ENCODE data around the gene PTPA. TPM values are rescaled to one million over a fixed set of nuclear protein-coding genes. Genes with fewer than 3 reads are reported as not detected.

The PTPA gene
- total and polyA plus RNA-seq, 2 of the 4 experiments (the other 2 are of a cell fraction): 124 to 149 TPM

DNA sequence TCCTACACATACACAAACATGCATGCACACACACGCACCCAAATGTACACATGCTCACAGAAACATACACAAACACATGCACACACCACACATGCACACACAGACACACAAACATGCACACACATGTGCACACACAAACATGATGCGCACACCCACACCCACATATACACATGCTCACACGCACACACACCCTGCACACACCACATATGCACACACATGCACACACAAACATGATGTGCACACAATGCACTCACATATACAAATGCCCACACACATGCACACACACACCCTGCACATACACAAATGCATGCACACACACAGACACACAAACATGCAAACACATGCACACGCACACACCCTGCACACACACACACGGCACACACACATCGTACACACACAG is 74.2 kb downstream of the PTPA start:
- H4K8ac ChIP-seq (ENCODE audit: low read depth in 2 of 2, low read length in 2 of 2): no peak overlapping the region
- H3K4me3 ChIP-seq (ENCODE audit: insufficient read depth, low read depth, low read length): no peak overlapping the region
- POLR2A ChIA-PET (ENCODE audit: unreplicated experiment): no interaction called here
- no peak overlapping the region; the same call in 1 of the 2 replicates for H3K4ac ChIP-seq (ENCODE audit: low read depth, low read length)
- WGBS, 2 experiments (ENCODE audit: extremely low coverage in 2 of 2, insufficient read length in 1 of 2): 94% methylated on average over 2 of the region's 6 CpGs; no CpG with 5 or more reads in 1 of the 2 experiments
- H3K9me3 ChIP-seq (ENCODE audit: control insufficient read depth, insufficient read depth, low read length): peaks cover 3% of the 10 kb centered on the region; the same call in 1 of the 2 replicates
- H3K56ac ChIP-seq (ENCODE audit: extremely low read depth, insufficient read depth, low read length): no peak overlapping the region
- no peak overlapping the region for H2BK120ac ChIP-seq (ENCODE audit: low read depth, low read length)
- dilution Hi-C loops (cut with HindIII; ENCODE audit: low sequenced_read_pairs, unreplicated experiment): no loop called here
- H2AK5ac ChIP-seq (ENCODE audit: low read depth, low read length): peak overlapping the region; percentile 37; the same call in 1 of the 2 replicates
- no peak overlapping the region for H2BK20ac ChIP-seq (ENCODE audit: low read depth, low read length)
- H3K9me1 ChIP-seq (ENCODE audit: insufficient read depth, low read length): peaks cover 6% of the 10 kb centered on the region
- H3K36me3 ChIP-seq (ENCODE audit: control insufficient read depth, insufficient read depth, low read length): no peaks in the 10 kb centered on the region
- no TSS peak for BruUV-seq (replicated peaks)
- H4K5ac ChIP-seq (ENCODE audit: low read depth, low read length): no peak overlapping the region
- H4K20me1 ChIP-seq (ENCODE audit: insufficient read depth, low read length): no peaks in the 10 kb centered on the region
- no peak overlapping the region for H2BK15ac ChIP-seq (ENCODE audit: low read depth, low read length)
- in situ Hi-C loops (cut with MboI; ENCODE audit: low sequenced_read_pairs): no loop called here
- CTCF ChIA-PET: no interaction called here
- no peak overlapping the region for H3K27ac ChIP-seq (ENCODE audit: insufficient read depth, low read length)
- TF ChIP-seq RFX5 (IDR thresholded peaks at IDR 0.05; ENCODE audit: low read depth, low read length): no peak
- TF ChIP-seq RAD21 (IDR thresholded peaks at IDR 0.05; ENCODE audit: low read length): no peak
- TF ChIP-seq NFE2L2 (IDR thresholded peaks at IDR 0.05; ENCODE audit: low read depth, low read length): no peak
- no peak for TF ChIP-seq RCOR1 (IDR thresholded peaks at IDR 0.05; ENCODE audit: insufficient replicate concordance, low read length)
- no peak for TF ChIP-seq CHD1 (IDR thresholded peaks at IDR 0.05; ENCODE audit: low read depth, low read length)
- no peak for TF ChIP-seq CTCF (conservative IDR thresholded peaks at IDR 0.05; ENCODE audit: low read depth, low read length)
- TF ChIP-seq USF2 (IDR thresholded peaks at IDR 0.05; ENCODE audit: low read depth, low read length): no peak
- no peak for TF ChIP-seq MXI1 (IDR thresholded peaks at IDR 0.05; ENCODE audit: borderline replicate concordance, low read depth, low read length)
- TF ChIP-seq FOS (IDR thresholded peaks at IDR 0.05; ENCODE audit: low read depth, low read length): no peak
- no peak for TF ChIP-seq ELK1 (IDR thresholded peaks at IDR 0.05; ENCODE audit: borderline replicate concordance, low read depth, low read length)
- no peak for TF ChIP-seq CEBPB (IDR thresholded peaks at IDR 0.05; ENCODE audit: low read depth, low read length)
- no peak for TF ChIP-seq POLR2A (IDR thresholded peaks at IDR 0.05; ENCODE audit: low read depth, low read length)
- no peak for TF ChIP-seq MAZ (IDR thresholded peaks at IDR 0.05; ENCODE audit: borderline replicate concordance, low read depth, low read length)
- TF ChIP-seq MAFK (IDR thresholded peaks at IDR 0.05; ENCODE audit: low read depth, low read length): no peak
- TF ChIP-seq BHLHE40 (IDR thresholded peaks at IDR 0.05; ENCODE audit: low read depth, low read length): no peak
- TF ChIP-seq SMC3 (IDR thresholded peaks at IDR 0.05; ENCODE audit: low read depth, low read length): no peak
- no peak overlapping the region for H3K14ac ChIP-seq (replicated peaks; ENCODE audit: low read depth, low read length)
- peak overlapping the region; percentile 4 for H2BK5ac ChIP-seq (ENCODE audit: low read depth, low read length, poor library complexity, severe bottlenecking)
- H3K79me1 ChIP-seq (ENCODE audit: low read depth in 1 of 2, low read length in 2 of 2): no peaks in the 10 kb centered on the region
- ATAC-seq (ENCODE audit: low read depth) (no peak), DNase-seq (no peak)
- 0 out of 2 replicates have a peak overlapping the region, but pooled peaks have one; percentile 16 for H3K23ac ChIP-seq (ENCODE audit: low read depth, low read length)
- intact Hi-C loops (cut with micrococcal nuclease): no loop called here
- H2AK9ac ChIP-seq (replicated peaks; ENCODE audit: low read depth, low read length, poor library complexity): no peak overlapping the region
- no peak overlapping the region for H4K91ac ChIP-seq (ENCODE audit: insufficient read depth, low read depth, low read length)
- no peak overlapping the region for H3K18ac ChIP-seq (ENCODE audit: low read depth, low read length)
- no peaks in the 10 kb centered on the region for H3K4me1 ChIP-seq (ENCODE audit: control insufficient read depth, insufficient read depth, low read length)
- peak overlapping the region; percentile 64 for H2AFZ ChIP-seq (replicated peaks; ENCODE audit: low read length, poor library complexity)
- no peak overlapping the region for H3K4me2 ChIP-seq (ENCODE audit: low read depth, low read length)
- H3K9ac ChIP-seq (ENCODE audit: low read depth, low read length): no peak overlapping the region
- H3K27me3 ChIP-seq (ENCODE audit: control insufficient read depth, insufficient read depth, low read length): no peaks in the 10 kb centered on the region

Data from IMR-90 (cell line).